Astrocyte of the cerebellum (primary cell): ENCODE data around the gene ZBTB3.
"Not testable (repeated sequence)": the region's sequence is repeated elsewhere in the genome, so short reads cannot be mapped to it uniquely, and the experiment has no call there.

Source experiments
- DNase-seq: peaks from one replicate; pipeline ENCODE4 v3.0.0-alpha.2; 2011; ENCODE audit warnings: low read depth
- H3K4me3 ChIP-seq: 2 replicates; pipeline ENCODE4 v1.5.1; 2011; ENCODE audit warnings: mild to moderate bottlenecking, low read depth, low read length, moderate library complexity
- CTCF ChIP-seq: IDR thresholded peaks from 2 replicates; pipeline ENCODE4 v1.5.1; 2012; ENCODE audit warnings: low read length, low read depth, moderate library complexity, mild to moderate bottlenecking; ENCODE audit errors: missing control alignments
- in situ Hi-C: cut with HindIII; loops from 2 replicates; pipeline ENCODE4 v1.10.0; 2017; ENCODE audit warnings: low sequenced_read_pairs

Gene ZBTB3

GRCh38 chr11:62757846-62758788 lies 4.2 kb upstream of the ZBTB3 start:
- in situ Hi-C loops, result no loop called here
- no peak for DNase-seq
- no peak for TF ChIP-seq CTCF
- no peak overlapping the region for H3K4me3 ChIP-seq

GRCh38 chr11:62755086-62755615 lies 1.2 kb upstream of the ZBTB3 start:
- no peak for TF ChIP-seq CTCF
- no peak overlapping the region for H3K4me3 ChIP-seq
- in situ Hi-C loops, result no loop called here
- DNase-seq, result no peak

- in situ Hi-C loops, result no loop called here
- no peak for TF ChIP-seq CTCF
- DNase-seq, result no peak
- peak overlapping the region; percentile 74 for H3K4me3 ChIP-seq
Measured at GRCh38 chr11:62752994-62753735, 795 bp downstream of the ZBTB3 start.

- no peak for DNase-seq
- in situ Hi-C loops, result no loop called here
- no peak for TF ChIP-seq CTCF
- no peak overlapping the region for H3K4me3 ChIP-seq
Measured at GRCh38 chr11:62752177-62752785, 1.7 kb downstream of the ZBTB3 start.

- H3K4me3 ChIP-seq, in situ Hi-C loops, DNase-seq: not testable (repeated sequence)
Measured at GRCh38 chr11:62749931-62750330, 4.0 kb downstream of the ZBTB3 start.

DNA sequence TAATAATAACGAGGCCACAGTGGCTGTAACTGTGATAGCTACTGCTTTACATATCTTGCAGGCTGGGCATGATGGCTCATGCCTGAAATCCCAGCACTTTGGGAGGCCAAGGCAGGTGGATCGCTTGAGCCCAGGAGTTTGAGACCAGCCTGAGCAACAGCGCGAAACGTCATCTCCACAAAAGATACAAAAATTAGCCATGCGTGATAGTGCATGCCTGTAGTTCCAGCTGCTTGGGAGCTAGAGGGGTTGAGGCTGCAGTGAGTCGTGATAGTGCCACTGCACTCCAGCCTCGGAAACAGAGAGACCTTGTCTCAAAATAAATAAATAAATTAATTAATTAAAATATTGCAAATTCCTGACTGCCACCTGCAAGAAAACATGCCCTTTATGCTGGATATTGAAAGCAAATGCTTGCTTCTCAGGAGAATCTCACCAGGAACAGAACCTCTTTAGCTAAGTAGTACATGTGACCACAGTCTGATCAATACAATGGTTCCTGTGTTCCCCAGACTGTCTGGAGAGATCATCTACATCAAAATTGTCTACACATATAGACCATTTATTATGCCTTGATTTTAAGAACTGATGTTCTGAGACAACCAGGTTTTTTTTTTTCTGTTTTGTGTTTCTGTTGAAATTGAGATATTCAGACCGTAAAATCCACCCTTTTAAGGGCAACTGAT lies 6.3 kb downstream of the ZBTB3 start:
- in situ Hi-C loops, result no loop called here

More for the DNA sequence above, 6.3 kb downstream of the ZBTB3 start:
- no peak for DNase-seq
- no peak overlapping the region for H3K4me3 ChIP-seq
- TF ChIP-seq CTCF, result no peak
